GM18861 (cell line): ENCODE results near the gene CAND2.
A peak's percentile ranks its signal among the peaks of the same experiment; 100 is the strongest.
"Not testable (repeated sequence)": the region's sequence is repeated elsewhere in the genome, so short reads cannot be mapped to it uniquely, and the experiment has no call there.

Experiments used
- ATAC-seq: cut with Tn5 transposase; IDR thresholded peaks from one replicate; pipeline ENCODE4 v1.9.1; 2021; ENCODE audit not compliant: unreplicated experiment

The CAND2 gene

DNA sequence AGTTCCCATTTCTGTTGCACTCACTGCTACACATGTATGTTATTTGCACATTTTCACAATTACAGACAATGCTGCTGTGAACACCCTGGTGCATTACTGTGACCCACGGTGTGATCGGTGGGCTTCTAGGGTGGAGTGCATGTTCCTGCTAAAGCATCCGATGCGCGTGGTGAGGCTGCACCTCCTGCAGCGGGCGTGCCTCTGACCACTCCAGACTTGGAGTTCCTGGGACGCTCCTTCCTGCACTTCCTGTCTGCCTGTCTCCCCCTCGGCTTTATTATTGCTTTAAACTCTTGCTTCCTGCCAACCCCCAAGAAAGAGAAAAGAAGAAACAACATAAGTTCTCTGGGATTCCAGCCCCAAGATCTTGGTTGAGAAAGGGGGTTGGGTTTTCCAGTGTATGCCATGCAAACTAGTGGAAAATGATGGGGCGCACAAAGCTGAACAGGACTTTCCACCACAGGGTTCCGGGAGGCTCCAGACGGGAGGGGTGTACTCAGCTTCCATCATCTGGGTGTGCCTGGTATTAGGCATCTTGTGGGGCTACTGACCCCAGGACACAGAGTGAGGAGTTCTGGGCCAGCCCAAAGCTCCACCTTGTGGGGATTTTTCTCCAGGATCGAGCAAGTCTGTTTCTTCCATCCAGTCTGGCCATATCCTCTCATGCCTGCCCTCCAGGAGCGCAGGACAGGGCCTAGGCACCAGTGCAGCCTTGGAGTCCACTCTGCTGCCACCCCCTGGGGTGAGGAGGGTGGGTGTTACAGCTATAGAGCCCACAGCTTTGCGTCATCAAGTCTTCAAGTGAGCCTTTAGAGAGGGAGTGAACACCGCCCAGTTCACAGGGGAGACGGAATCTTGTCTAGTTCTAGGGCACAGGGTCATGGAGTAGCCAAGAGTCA lies 33.7 kb downstream of the CAND2 start:
- ATAC-seq: no peak

DNA sequence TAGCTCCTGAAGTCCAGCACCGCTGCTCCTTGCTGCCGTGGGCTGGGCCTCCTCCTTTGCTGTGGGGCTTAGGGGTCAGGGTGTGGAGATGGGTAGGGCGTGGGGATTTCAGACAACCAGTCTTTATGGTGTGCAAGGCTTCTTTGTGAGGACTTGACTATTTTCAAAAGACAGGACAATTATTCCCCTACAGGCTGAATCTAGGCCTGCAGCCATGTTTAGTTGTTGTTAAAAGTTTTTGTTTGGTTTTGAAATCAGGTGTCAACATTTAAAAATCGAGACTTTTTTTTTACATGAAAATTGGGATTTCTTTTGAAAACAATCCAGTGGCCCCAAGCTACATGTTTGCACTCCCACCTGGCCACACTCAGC lies 34.3 kb downstream of the CAND2 start:
- ATAC-seq: no peak

- ATAC-seq: no peak
Measured at GRCh38 chr3:12831301-12831866, 34.9 kb downstream of the CAND2 start.

- ATAC-seq: no peak
Measured at GRCh38 chr3:12832350-12833221, 36.1 kb downstream of the CAND2 start.

GRCh38 chr3:12833222-12834161 lies 37.0 kb downstream of the CAND2 start:
- ATAC-seq: no peak

GRCh38 chr3:12835052-12835665 lies 38.7 kb downstream of the CAND2 start:
- ATAC-seq: no peak

GRCh38 chr3:12837295-12837986 lies 41.0 kb downstream of the CAND2 start:
- ATAC-seq: no peak

- no peak for ATAC-seq
Measured at GRCh38 chr3:12838179-12838965, 41.9 kb downstream of the CAND2 start.

DNA sequence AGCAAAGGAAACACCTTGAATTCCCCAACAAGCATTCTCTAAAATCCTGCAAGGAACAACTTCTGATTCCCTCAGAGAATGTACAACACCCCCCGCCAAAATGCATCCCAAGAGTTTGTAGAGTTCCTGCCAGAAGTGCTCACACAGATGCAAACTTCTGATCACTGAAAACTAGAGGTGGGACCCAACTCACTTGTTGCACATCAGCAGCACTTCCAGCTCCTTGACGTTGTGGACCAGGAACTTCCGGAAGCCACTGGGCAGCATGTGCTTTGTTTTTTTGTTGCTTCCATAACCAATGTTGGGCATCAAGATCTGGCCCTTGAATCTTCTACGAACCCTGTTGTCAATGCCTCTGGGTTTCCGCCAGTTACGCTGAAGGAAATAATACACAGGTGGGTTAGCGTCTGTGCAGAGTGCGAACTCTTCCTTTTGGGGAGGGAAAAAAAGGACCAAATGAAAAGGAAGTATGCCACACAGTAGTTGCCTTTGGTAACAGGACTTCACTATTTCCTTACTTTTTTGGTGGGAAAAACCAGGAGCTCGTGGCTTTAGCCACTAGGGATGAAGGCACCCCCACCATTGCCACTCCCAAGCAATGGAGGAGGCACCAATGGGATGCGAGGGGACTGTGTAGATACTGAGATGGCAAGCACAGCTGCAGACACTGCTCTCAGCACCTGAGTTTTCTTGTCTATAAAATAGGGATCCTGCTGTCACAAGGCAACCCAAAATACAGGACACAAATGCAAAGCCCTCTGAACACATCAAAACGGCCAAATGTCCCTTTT lies 42.9 kb downstream of the CAND2 start:
- ATAC-seq: no peak

DNA sequence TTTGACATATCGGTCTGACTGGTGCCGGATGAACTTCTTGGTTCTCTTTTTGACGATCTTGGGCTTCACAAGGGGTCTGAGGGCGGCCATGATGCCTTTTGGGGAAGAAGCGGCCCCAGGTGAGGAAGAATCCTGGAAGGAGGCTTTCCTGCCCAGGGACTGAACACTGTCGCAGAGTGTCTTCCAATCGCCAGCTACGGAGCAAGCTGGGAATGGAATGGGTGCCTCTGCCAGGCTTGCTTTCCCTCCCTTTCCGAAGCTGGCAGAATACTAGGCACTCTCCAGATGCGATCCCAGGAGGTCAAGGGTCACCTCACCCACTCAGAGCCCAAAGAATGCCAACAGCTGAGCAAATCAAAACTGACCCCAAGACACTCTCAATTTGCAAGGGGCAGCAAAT lies 43.7 kb downstream of the CAND2 start:
- ATAC-seq: not testable (repeated sequence)

DNA sequence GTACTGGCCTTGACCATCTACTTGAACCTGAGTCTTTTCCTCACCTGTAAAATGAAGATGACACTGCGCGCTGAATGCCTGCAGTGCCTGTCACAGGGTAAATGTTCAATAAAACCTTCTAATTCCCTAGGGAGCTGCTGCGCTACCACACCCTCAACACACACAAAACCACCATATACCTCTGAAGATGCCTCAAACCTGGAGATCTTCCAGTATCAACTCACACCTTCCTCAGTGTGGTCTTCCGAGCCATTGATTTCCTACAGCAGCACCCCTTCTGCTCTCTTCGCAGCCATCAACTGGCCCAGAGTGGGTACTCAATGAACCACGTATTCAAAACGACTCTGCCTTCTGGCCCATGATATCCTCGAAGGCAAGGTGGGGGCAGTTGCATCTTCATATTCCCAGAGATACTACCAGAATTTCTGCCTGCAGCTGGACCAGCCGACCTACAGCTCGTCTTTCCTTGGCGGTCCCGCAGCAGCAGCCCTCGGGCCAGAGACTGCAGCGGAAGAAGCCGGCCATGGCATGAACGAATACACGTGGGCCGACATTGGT lies 44.2 kb downstream of the CAND2 start:
- ATAC-seq: no peak

DNA sequence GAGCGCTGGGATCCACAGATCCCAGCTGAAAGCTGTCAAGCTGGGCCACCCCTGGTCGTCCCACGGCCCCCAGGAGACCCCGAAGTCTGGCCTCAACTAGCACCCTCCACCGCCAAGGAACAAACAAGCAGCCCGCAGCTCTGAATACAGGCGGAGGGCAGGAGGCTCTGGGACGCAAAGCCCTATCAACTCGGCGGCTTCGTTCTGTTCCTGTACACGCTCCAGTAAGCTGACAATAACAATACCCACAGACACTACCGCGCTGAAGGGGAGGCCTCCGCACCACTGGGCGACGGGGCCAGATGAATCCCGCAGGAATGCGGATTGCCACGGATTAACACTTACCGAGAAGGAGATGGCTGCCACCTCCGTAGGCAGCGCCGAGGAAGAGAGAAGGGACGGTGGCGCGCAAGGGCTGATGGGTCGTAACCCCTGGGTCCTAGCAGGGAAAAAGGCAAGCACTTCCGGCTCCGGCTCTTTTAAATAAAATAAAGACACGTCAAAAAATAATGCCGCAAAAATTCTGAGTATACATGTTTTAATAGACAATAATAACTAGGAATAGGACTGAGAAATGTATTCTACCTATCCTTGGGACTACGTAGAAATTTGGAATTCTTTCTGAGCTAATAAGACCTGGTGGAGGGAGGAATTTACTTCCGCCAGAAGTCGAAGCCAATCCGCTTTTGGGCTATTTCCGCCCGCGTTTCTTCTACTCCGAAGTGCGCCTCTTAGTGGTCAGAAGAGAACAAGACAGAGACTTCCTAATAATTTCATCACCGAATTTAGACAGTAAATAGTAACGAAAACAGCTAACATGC lies 44.9 kb downstream of the CAND2 start, which contains the start of gene RPL32:
Gene RPL32, minus strand, starts transcription at position 417 of the 821 bp plus-strand sequence. CDS start 1,328 bp downstream, outside the sequence.
- peak; percentile 81 for ATAC-seq

- no peak for ATAC-seq
Measured at GRCh38 chr3:12841970-12842328, 45.5 kb downstream of the CAND2 start.

DNA sequence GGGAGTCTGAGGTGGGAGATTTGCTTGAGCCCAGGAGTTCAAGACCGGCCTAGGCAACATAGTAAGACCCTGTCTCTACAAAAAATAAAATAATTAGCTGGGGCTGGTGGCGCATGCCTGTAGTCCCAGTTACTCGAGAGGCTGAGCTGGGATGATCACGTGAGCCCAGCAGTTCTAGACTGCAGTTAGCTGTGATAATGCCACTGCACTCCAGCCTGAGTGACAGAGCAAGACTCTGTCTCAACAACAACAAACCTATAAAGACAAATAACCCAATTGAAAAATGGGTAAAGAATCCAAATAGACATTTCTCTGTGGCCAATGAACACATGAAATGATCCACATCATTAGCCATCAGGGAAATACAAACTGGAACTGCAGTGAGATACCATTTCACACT lies 46.0 kb downstream of the CAND2 start:
- ATAC-seq: no peak

GRCh38 chr3:12845811-12846210 lies 49.3 kb downstream of the CAND2 start:
- no peak for ATAC-seq

- no peak for ATAC-seq
Measured at GRCh38 chr3:12852201-12852600, 55.7 kb downstream of the CAND2 start.

GRCh38 chr3:12853847-12854246 lies 57.4 kb downstream of the CAND2 start:
- not testable (repeated sequence) for ATAC-seq
